K562 (cell line): ENCODE measurements around the gene SLC25A5. TPM values are rescaled to one million over a fixed set of nuclear protein-coding genes. Genes with fewer than 3 reads are reported as not detected.

Experiments used
- ATAC-seq: fragments of 200-7000 bp; cut with Tn5 transposase; 3 replicates; pipeline ENCODE4 v1.9.1; 2020; ENCODE audit warnings: moderate library complexity
- BruUV-seq: library from RNA; stranded (reverse); fragments of 400-500 nt; replicated peaks from 2 replicates; lab custom pipeline; 2021; lab: Mats Ljungman, UMichigan
- CTCF ChIA-PET: fragments of 300-600 bp; formaldehyde crosslinking; extraction: SDS; loops from one replicate; lab custom pipeline; 2021; ENCODE audit warnings: low intra/inter-chr PET ratio; lab: Yijun Ruan, JAX
- POLR2A ChIA-PET: fragments of 300-600, 350-650 bp; sonication (Branson Sonifier 250); formaldehyde crosslinking; extraction: SDS; loops from one replicate; lab custom pipeline; 2021; ENCODE audit warnings: antibody characterized with exemption, inconsistent platforms; lab: Yijun Ruan, JAX
- DNase-seq, 4 experiments: peaks; one replicate each; pipeline versions ENCODE4 v3.0.0 to v3.0.0-alpha.2; 2011 to 2018; ENCODE audit warnings: low spot score in 3 of 4, mixed read lengths in 3 of 4; ENCODE audit errors: extremely low read depth in 1 of 4
- FAIRE-seq: peaks from 2 replicates; lab custom pipeline; 2011; peaks lifted over from hg19 to GRCh38; lab: Jason Lieb, UNC
- H2AFZ ChIP-seq: 2 replicates; pipeline ENCODE4 v1.6.0; 2011; ENCODE audit warnings: low read depth, low read length, control low read depth, inconsistent platforms
- H3K27ac ChIP-seq: fragments of 200-600 bp; 3 replicates; pipeline ENCODE4 v1.8.0; 2011; ENCODE audit warnings: low read depth, mild to moderate bottlenecking, control low read depth, inconsistent platforms, low read length, moderate library complexity, mixed read lengths; ENCODE audit errors: extremely low read depth
- H3K27me3 ChIP-seq, 2 experiments: fragments of 300-600 bp in 1 of 2; 2 replicates in 1 of 2; 3 replicates in 1 of 2; pipeline versions ENCODE4 v1.6.0 to v1.8.0; 2011; ENCODE audit warnings: inconsistent platforms in 2 of 2, low read length in 2 of 2, mild to moderate bottlenecking in 1 of 2, mixed read lengths in 1 of 2, moderate library complexity in 1 of 2; ENCODE audit not compliant: control insufficient read depth in 2 of 2, insufficient read depth in 2 of 2
- H3K36me3 ChIP-seq: fragments of 300-600 bp; 3 replicates; pipeline ENCODE4 v1.8.0; 2011; ENCODE audit warnings: mild to moderate bottlenecking, low read length, inconsistent platforms; ENCODE audit not compliant: control insufficient read depth, insufficient read depth
- H3K4me1 ChIP-seq, 2 experiments: fragments of 200-600 bp in 1 of 2; replicated peaks in 1 of 2; 2 replicates in 1 of 2; 3 replicates in 1 of 2; pipeline versions ENCODE4 v1.5.1 to v1.8.0; 2011; ENCODE audit warnings: inconsistent platforms in 2 of 2, low read length in 2 of 2, mild to moderate bottlenecking in 1 of 2, mixed read lengths in 1 of 2, moderate library complexity in 1 of 2; ENCODE audit not compliant: control insufficient read depth in 2 of 2, insufficient read depth in 2 of 2
- H3K4me2 ChIP-seq: 2 replicates; pipeline ENCODE4 v1.6.1; 2011; ENCODE audit warnings: low read length, control low read depth, inconsistent platforms, mixed read lengths; ENCODE audit not compliant: insufficient read depth
- H3K4me3 ChIP-seq: fragments of 200-600 bp; sonication (generic), shearing (Covaris generic); 2 replicates; pipeline ENCODE4 v1.5.1; 2016; ENCODE audit warnings: control low read depth, inconsistent platforms
- H3K79me2 ChIP-seq: fragments of 200-600 bp; 3 replicates; pipeline ENCODE4 v1.8.0; 2011; ENCODE audit warnings: low read length, inconsistent platforms; ENCODE audit not compliant: control insufficient read depth, insufficient read depth
- H3K9ac ChIP-seq, 2 experiments: 2 replicates each; pipeline versions ENCODE4 v1.6.0 to v1.6.1; 2011; ENCODE audit warnings: low read depth in 2 of 2, low read length in 2 of 2, control low read depth in 1 of 2, inconsistent platforms in 1 of 2, mild to moderate bottlenecking in 1 of 2, mixed read lengths in 1 of 2; ENCODE audit not compliant: insufficient read depth in 1 of 2
- H3K9me1 ChIP-seq: one replicate; pipeline ENCODE4 v1.6.0; 2011; ENCODE audit warnings: inconsistent platforms, mild to moderate bottlenecking, low read length, moderate library complexity; ENCODE audit not compliant: control insufficient read depth, insufficient read depth
- H3K9me3 ChIP-seq: replicated peaks from 2 replicates; pipeline ENCODE4 v1.5.1; 2011; ENCODE audit warnings: low read depth, low read length, inconsistent platforms; ENCODE audit not compliant: control insufficient read depth, insufficient read depth
- H4K20me1 ChIP-seq: replicated peaks from 2 replicates; pipeline ENCODE4 v1.6.1; 2011; ENCODE audit warnings: low read length, inconsistent platforms, mixed read lengths; ENCODE audit not compliant: control insufficient read depth, insufficient read depth
- CTBP1 ChIP-seq: fragments of 450-650 bp; IDR thresholded peaks from 2 replicates; pipeline ENCODE4 v1.6.1; 2016; ENCODE audit warnings: borderline replicate concordance
- CXXC5 ChIP-seq: fragments of 250-450 bp; sonication (Bioruptor Pico); IDR thresholded peaks from 2 replicates; pipeline ENCODE4 v1.8.0; 2022; ENCODE audit warnings: inconsistent platforms, mild to moderate bottlenecking, moderate library complexity
- FOXA1 ChIP-seq: fragments of 450-650 bp; IDR thresholded peaks from 2 replicates; pipeline ENCODE4 v1.6.1; 2016; ENCODE audit warnings: mild to moderate bottlenecking, borderline replicate concordance
- HDAC8 ChIP-seq: fragments of 450-650 bp; IDR thresholded peaks from 2 replicates; pipeline ENCODE4 v1.6.1; 2016; ENCODE audit warnings: mild to moderate bottlenecking, missing genetic modification characterization, moderate library complexity, missing compliant biosample characterization
- NR3C1 ChIP-seq: sonication (generic); formaldehyde crosslinking; IDR thresholded peaks from 2 replicates; pipeline ENCODE4 v1.8.1; 2022; ENCODE audit warnings: missing genetic modification reagents
- PHB2 ChIP-seq: fragments of 450-650 bp; IDR thresholded peaks from 2 replicates; pipeline ENCODE4 v1.6.1; 2017; ENCODE audit warnings: low read depth
- RFX7 ChIP-seq: fragments of 250-450 bp; sonication (Bioruptor Pico); IDR thresholded peaks from 2 replicates; pipeline ENCODE4 v1.5.1; 2021; ENCODE audit warnings: mild to moderate bottlenecking
- ZC3H4 ChIP-seq: sonication (generic); formaldehyde crosslinking; IDR thresholded peaks from 2 replicates; pipeline ENCODE4 v1.9.0; 2021; ENCODE audit warnings: missing genetic modification reagents, borderline replicate concordance
- ZNF354B ChIP-seq: fragments of 250-450 bp; sonication (Bioruptor Pico); IDR thresholded peaks from 2 replicates; pipeline ENCODE4 v1.4.0; 2020
- WGBS: fragments of 100-300 bp; shearing (Covaris generic); methylation state at CpG from one replicate; pipeline ENCODE4 v1.1.6; 2016; ENCODE audit warnings: low coverage, mixed read lengths; ENCODE audit not compliant: insufficient coverage; ENCODE audit errors: missing lambda C conversion rate; 5-methylcytosine and 5-hydroxymethylcytosine counted together
- in situ Hi-C: fragments of 300-500 bp; cut with MboI; formaldehyde crosslinking; loops from 4 replicates; pipeline ENCODE4 v1.15.0; 2018; ENCODE audit warnings: inconsistent platforms, mixed read lengths
- intact Hi-C: fragments of 100-400 bp; cut with micrococcal nuclease; formaldehyde crosslinking; loops from 2 replicates; pipeline ENCODE4 v1.14.2; 2022
- polyA plus RNA-seq, 8 experiments: library from polyadenylated mRNA; depleted of rRNA in 4 of 8; stranded (reverse) in 5 of 8; unstranded in 3 of 8; fragments of >200 nt; fragmentation: Nextera tagmentation in 2 of 8; fragmentation: Illumina TruSeq in 1 of 8; extraction: Ambion mirVana in 2 of 8; extraction: Trizol in 1 of 8; gene quantifications; 2 replicates each; pipeline versions ENCODE4 v1.2.1 to v1.2.3, GENCODE V29; 2011 to 2014; ENCODE audit warnings: inconsistent platforms in 1 of 8, missing spikeins in 1 of 8
- total RNA-seq, 7 experiments: library from RNA; depleted of rRNA in 6 of 7; stranded (reverse); fragments of >200 nt in 6 of 7; fragmentation: Illumina TruSeq in 2 of 7; extraction: Trizol in 2 of 7; gene quantifications; 2 replicates each; pipeline versions ENCODE4 v1.2.1 to v1.2.3, GENCODE V29; 2011 to 2021; ENCODE audit warnings: low replicate concordance in 1 of 7
- TF ChIP-seq, protein P1 (sequence below): sonication (generic); formaldehyde crosslinking; IDR thresholded peaks from 2 replicates; pipeline ENCODE4 v1.8.1; 2023; ENCODE audit warnings: missing genetic modification reagents, mild to moderate bottlenecking, borderline replicate concordance
- TF ChIP-seq, protein P2 (sequence below): sonication (generic); formaldehyde crosslinking; IDR thresholded peaks from 2 replicates; pipeline ENCODE4 v1.8.1; 2023; ENCODE audit warnings: mild to moderate bottlenecking, missing genetic modification reagents

SLC25A5 gene
- total and polyA plus RNA-seq, 9 of the 15 experiments (the other 6 are each of a cell fraction or from before 2014, with no cell fraction given) = 470 to 5,247 (median 596) TPM

DNA sequence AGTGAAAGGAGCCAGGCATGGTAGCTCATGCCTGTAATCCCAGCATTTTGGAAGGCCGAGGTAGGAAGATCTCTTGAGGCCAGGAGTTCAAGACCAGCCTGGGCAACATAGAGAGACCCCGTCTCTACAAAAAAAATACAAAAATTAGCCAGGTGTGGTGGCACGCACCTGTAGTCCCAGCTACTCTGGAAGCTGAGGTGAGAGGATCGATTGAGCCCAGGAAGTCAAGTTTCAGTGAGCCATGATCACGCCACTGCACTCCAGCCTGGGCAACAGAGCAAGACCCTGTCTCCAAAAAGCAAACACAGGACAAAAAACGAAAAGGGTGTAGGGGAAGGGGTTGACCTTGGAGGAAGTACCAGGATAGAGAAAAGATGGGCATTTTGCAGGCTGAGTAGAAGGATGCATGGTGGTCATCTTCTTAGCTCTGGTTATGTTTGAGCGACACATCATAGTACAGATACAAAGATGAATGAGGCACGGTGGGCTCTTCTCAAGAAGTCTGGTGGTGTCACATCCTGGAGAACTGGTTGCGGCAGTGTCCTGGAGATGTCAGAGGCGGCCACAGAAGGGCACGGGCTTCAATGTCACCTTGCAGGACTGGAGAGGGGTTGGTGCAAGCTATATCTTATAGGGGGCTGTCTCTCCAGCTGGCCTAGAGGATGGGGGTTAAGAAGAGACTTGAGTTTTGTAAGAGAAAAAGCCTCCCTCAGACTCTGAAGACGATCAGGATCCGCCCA is 32.0 kb downstream of the SLC25A5 start (continued):
- TF ChIP-seq, protein P1, sequence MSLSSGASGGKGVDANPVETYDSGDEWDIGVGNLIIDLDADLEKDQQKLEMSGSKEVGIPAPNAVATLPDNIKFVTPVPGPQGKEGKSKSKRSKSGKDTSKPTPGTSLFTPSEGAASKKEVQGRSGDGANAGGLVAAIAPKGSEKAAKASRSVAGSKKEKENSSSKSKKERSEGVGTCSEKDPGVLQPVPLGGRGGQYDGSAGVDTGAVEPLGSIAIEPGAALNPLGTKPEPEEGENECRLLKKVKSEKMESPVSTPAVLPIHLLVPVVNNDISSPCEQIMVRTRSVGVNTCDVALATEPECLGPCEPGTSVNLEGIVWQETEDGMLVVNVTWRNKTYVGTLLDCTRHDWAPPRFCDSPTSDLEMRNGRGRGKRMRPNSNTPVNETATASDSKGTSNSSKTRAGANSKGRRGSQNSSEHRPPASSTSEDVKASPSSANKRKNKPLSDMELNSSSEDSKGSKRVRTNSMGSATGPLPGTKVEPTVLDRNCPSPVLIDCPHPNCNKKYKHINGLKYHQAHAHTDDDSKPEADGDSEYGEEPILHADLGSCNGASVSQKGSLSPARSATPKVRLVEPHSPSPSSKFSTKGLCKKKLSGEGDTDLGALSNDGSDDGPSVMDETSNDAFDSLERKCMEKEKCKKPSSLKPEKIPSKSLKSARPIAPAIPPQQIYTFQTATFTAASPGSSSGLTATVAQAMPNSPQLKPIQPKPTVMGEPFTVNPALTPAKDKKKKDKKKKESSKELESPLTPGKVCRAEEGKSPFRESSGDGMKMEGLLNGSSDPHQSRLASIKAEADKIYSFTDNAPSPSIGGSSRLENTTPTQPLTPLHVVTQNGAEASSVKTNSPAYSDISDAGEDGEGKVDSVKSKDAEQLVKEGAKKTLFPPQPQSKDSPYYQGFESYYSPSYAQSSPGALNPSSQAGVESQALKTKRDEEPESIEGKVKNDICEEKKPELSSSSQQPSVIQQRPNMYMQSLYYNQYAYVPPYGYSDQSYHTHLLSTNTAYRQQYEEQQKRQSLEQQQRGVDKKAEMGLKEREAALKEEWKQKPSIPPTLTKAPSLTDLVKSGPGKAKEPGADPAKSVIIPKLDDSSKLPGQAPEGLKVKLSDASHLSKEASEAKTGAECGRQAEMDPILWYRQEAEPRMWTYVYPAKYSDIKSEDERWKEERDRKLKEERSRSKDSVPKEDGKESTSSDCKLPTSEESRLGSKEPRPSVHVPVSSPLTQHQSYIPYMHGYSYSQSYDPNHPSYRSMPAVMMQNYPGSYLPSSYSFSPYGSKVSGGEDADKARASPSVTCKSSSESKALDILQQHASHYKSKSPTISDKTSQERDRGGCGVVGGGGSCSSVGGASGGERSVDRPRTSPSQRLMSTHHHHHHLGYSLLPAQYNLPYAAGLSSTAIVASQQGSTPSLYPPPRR (CRISPR knock-in tag) = no peak
- no peak for TF ChIP-seq FOXA1

DNA sequence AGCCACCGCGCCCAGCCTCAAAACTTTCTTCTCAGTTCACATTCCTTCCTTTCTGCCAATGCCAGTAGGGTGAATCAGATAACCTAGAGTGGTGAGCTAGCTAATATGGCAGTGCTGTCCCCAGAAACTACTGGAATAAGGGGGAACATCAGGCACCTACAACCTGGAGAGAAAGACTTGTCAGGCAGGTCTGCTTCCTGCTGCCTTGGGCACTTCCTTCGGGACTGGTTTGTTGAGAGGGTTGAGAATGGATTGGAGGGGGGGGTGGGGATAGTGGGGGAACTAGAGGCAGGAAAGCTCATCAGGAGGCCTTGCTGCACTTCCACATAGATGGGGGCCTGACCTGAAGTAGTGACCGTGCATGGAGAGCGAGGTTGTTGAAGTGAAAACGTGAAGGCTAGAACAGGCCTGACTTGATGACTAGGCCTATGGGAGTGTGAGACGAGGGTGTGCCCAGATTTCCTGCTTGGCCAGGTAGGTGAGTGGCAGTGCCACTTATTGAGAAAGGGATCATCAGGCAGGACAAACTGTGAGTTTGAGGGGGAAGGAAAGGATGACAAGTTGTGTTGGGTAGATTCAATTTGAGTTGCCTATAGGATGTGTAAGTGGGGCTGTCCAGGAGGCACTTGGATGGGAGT is 33.4 kb downstream of the SLC25A5 start:
- H2AFZ ChIP-seq = 0 out of 2 replicates have a peak overlapping the region, but pooled peaks have one; percentile 50
- H3K4me1 ChIP-seq = no peaks in the 10 kb centered on the region; a peak in 1 of 5 replicates
- FAIRE-seq = no peak
- H3K4me2 ChIP-seq = no peak overlapping the region
- BruUV-seq = no TSS peak
- no peak for DNase-seq
- H3K36me3 ChIP-seq = no peaks in the 10 kb centered on the region
- no peak overlapping the region for H3K4me3 ChIP-seq
- H3K9me3 ChIP-seq = no peaks in the 10 kb centered on the region
- ChIA-PET POLR2A (no interaction called here), CTCF (no interaction called here)
- H3K9me1 ChIP-seq = no peaks in the 10 kb centered on the region
- H3K27ac ChIP-seq = no peak overlapping the region
- in situ Hi-C loops (no loop called here), intact Hi-C loops (no loop called here)
- no peak for ATAC-seq
- no peak overlapping the region for H3K9ac ChIP-seq
- H4K20me1 ChIP-seq = no peaks in the 10 kb centered on the region
- H3K27me3 ChIP-seq = no peaks in the 10 kb centered on the region; a peak in 2 of 5 replicates
- WGBS = 68% methylated on average over 7 of the region's 7 CpGs
- no peaks in the 10 kb centered on the region for H3K79me2 ChIP-seq
- TF ChIP-seq ZNF354B (CRISPR knock-in tag) (no peak), NR3C1 (CRISPR knock-in tag) (no peak), ZC3H4 (CRISPR knock-in tag) (no peak), HDAC8 (no peak), PHB2 (no peak), CTBP1 (no peak), RFX7 (CRISPR knock-in tag) (no peak), CXXC5 (no peak)
- TF ChIP-seq, protein P2, sequence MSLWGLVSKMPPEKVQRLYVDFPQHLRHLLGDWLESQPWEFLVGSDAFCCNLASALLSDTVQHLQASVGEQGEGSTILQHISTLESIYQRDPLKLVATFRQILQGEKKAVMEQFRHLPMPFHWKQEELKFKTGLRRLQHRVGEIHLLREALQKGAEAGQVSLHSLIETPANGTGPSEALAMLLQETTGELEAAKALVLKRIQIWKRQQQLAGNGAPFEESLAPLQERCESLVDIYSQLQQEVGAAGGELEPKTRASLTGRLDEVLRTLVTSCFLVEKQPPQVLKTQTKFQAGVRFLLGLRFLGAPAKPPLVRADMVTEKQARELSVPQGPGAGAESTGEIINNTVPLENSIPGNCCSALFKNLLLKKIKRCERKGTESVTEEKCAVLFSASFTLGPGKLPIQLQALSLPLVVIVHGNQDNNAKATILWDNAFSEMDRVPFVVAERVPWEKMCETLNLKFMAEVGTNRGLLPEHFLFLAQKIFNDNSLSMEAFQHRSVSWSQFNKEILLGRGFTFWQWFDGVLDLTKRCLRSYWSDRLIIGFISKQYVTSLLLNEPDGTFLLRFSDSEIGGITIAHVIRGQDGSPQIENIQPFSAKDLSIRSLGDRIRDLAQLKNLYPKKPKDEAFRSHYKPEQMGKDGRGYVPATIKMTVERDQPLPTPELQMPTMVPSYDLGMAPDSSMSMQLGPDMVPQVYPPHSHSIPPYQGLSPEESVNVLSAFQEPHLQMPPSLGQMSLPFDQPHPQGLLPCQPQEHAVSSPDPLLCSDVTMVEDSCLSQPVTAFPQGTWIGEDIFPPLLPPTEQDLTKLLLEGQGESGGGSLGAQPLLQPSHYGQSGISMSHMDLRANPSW (CRISPR knock-in tag) = no peak
